AML-193 (cell line): ENCODE data around the gene FAM3A.
"Not testable (repeated sequence)": the region's sequence is repeated elsewhere in the genome, so short reads cannot be mapped to it uniquely, and the experiment has no call there.

Experiments used
- DNase-seq, 2 experiments: peaks; one replicate each; lab custom pipeline; 2025; lab: John Stamatoyannopoulos, UW

Gene FAM3A

GRCh38 chrX:154502989-154503388 lies 13.0 kb downstream of the FAM3A start:
- DNase-seq: no peak

- DNase-seq: no peak
Observed at GRCh38 chrX:154502098-154502497, 13.9 kb downstream of the FAM3A start.

- DNase-seq: not testable (repeated sequence)
Observed at GRCh38 chrX:154501423-154501822, 14.6 kb downstream of the FAM3A start.

GRCh38 chrX:154496591-154497137 lies 19.4 kb downstream of the FAM3A start:
- not testable (repeated sequence) for DNase-seq

- DNase-seq: no peak
Observed at GRCh38 chrX:154495472-154495922, 20.5 kb downstream of the FAM3A start.

GRCh38 chrX:154494715-154495114 lies 21.3 kb downstream of the FAM3A start:
- no peak for DNase-seq

GRCh38 chrX:154490414-154491083 lies 25.5 kb downstream of the FAM3A start, which contains the start of gene SLC10A3:
SLC10A3 (minus strand) TSS chrX:154490629; CDS start chrX:154488940, 1,689 bp downstream.
- peak; percentile 69 to 74 for DNase-seq

- DNase-seq: no peak
Observed at GRCh38 chrX:154490021-154490413, 26.0 kb downstream of the FAM3A start.

GRCh38 chrX:154489182-154489581 lies 26.9 kb downstream of the FAM3A start:
- DNase-seq: no peak

- no peak for DNase-seq
Observed at GRCh38 chrX:154488336-154489075, 27.5 kb downstream of the FAM3A start.

GRCh38 chrX:154487518-154488290 lies 28.3 kb downstream of the FAM3A start:
- no peak for DNase-seq

- peak in 1 of 2 experiments; percentile 4 for DNase-seq
Observed at GRCh38 chrX:154486396-154487207, 29.4 kb downstream of the FAM3A start, which contains the start of gene UBL4A. UBL4A (minus strand) TSS chrX:154486615; CDS start chrX:154486584, 31 bp downstream.

- DNase-seq: no peak
Observed at GRCh38 chrX:154486052-154486395, 30.0 kb downstream of the FAM3A start.

- no peak for DNase-seq
Observed at GRCh38 chrX:154485150-154486051, 30.6 kb downstream of the FAM3A start.

GRCh38 chrX:154484255-154485149 lies 31.5 kb downstream of the FAM3A start:
- DNase-seq: no peak

GRCh38 chrX:154483325-154483724 lies 32.7 kb downstream of the FAM3A start:
- DNase-seq: no peak

- DNase-seq: no peak
Observed at GRCh38 chrX:154482786-154483185, 33.2 kb downstream of the FAM3A start.

GRCh38 chrX:154481911-154482601 lies 34.0 kb downstream of the FAM3A start:
- no peak for DNase-seq

GRCh38 chrX:154481195-154481594 lies 34.8 kb downstream of the FAM3A start:
- DNase-seq: no peak
